IMR-90 (cell line): ENCODE results near the gene NFE2L2. TPM values are rescaled to one million over a fixed set of nuclear protein-coding genes. Genes with fewer than 3 reads are reported as not detected.

ENCODE experiments used
- ATAC-seq: fragments of 200-7000 bp; cut with Tn5 transposase; 2 replicates; pipeline ENCODE4 v1.9.1; 2020; ENCODE audit warnings: low read depth, mild to moderate bottlenecking, moderate library complexity
- BruUV-seq: library from RNA; stranded (reverse); fragments of 400-500 nt; replicated peaks from 2 replicates; lab custom pipeline; 2021; lab: Mats Ljungman, UMichigan
- CTCF ChIA-PET: fragments of 300-600 bp; formaldehyde crosslinking; extraction: SDS; loops from one replicate; lab custom pipeline; 2021; ENCODE audit warnings: antibody characterized with exemption; lab: Yijun Ruan, JAX
- POLR2A ChIA-PET: fragments of 300-600 bp; sonication (Branson Sonifier 250); formaldehyde crosslinking; loops from one replicate; lab custom pipeline; 2022; ENCODE audit warnings: antibody characterized with exemption; ENCODE audit not compliant: unreplicated experiment; lab: Charles Lee
- DNase-seq: peaks from one replicate; pipeline ENCODE4 v3.0.0; 2013
- H2AFZ ChIP-seq: replicated peaks from 2 replicates; pipeline ENCODE3; 2013; ENCODE audit warnings: low read length, mild to moderate bottlenecking; ENCODE audit not compliant: poor library complexity
- H2AK5ac ChIP-seq: 2 replicates; pipeline ENCODE4 v1.6.1; 2013; ENCODE audit warnings: low read depth, low read length, inconsistent platforms
- H2AK9ac ChIP-seq: replicated peaks from 2 replicates; pipeline ENCODE3; 2013; ENCODE audit warnings: mild to moderate bottlenecking, low read depth, low read length, moderate library complexity; ENCODE audit not compliant: poor library complexity
- H2BK120ac ChIP-seq: 2 replicates; pipeline ENCODE4 v1.6.1; 2013; ENCODE audit warnings: low read depth, low read length, inconsistent platforms
- H2BK15ac ChIP-seq: 3 replicates; pipeline ENCODE4 v1.6.1; 2013; ENCODE audit warnings: low read depth, low read length, inconsistent platforms
- H2BK20ac ChIP-seq: 2 replicates; pipeline ENCODE4 v1.6.1; 2013; ENCODE audit warnings: low read depth, mild to moderate bottlenecking, inconsistent platforms, low read length, moderate library complexity
- H2BK5ac ChIP-seq: 2 replicates; pipeline ENCODE4 v1.6.1; 2013; ENCODE audit warnings: mild to moderate bottlenecking, low read depth, low read length, inconsistent platforms; ENCODE audit not compliant: poor library complexity, severe bottlenecking
- H3K14ac ChIP-seq: replicated peaks from 2 replicates; pipeline ENCODE4 v1.6.1; 2013; ENCODE audit warnings: low read depth, low read length, inconsistent platforms
- H3K18ac ChIP-seq: 2 replicates; pipeline ENCODE4 v1.6.1; 2013; ENCODE audit warnings: low read depth, low read length, control low read depth
- H3K23ac ChIP-seq: 2 replicates; pipeline ENCODE4 v1.6.1; 2013; ENCODE audit warnings: low read depth, low read length, inconsistent platforms
- H3K27ac ChIP-seq: 2 replicates; pipeline ENCODE4 v1.5.1; 2013; ENCODE audit warnings: mild to moderate bottlenecking, control low read depth, low read length; ENCODE audit not compliant: insufficient read depth
- H3K27me3 ChIP-seq: 2 replicates; pipeline ENCODE4 v1.6.1; 2013; ENCODE audit warnings: low read length; ENCODE audit not compliant: control insufficient read depth, insufficient read depth
- H3K36me3 ChIP-seq: 2 replicates; pipeline ENCODE4 v1.6.1; 2013; ENCODE audit warnings: low read length, mixed read lengths; ENCODE audit not compliant: control insufficient read depth, insufficient read depth
- H3K4ac ChIP-seq: 2 replicates; pipeline ENCODE4 v1.6.1; 2013; ENCODE audit warnings: low read depth, low read length, inconsistent platforms
- H3K4me1 ChIP-seq: 2 replicates; pipeline ENCODE4 v1.6.1; 2013; ENCODE audit warnings: low read length, mixed read lengths; ENCODE audit not compliant: control insufficient read depth, insufficient read depth
- H3K4me2 ChIP-seq: 2 replicates; pipeline ENCODE4 v1.6.1; 2013; ENCODE audit warnings: low read depth, mild to moderate bottlenecking, control low read depth, low read length, moderate library complexity
- H3K4me3 ChIP-seq: 2 replicates; pipeline ENCODE4 v1.5.1; 2013; ENCODE audit warnings: low read depth, mild to moderate bottlenecking, control low read depth, low read length, moderate library complexity; ENCODE audit not compliant: insufficient read depth
- H3K56ac ChIP-seq: 2 replicates; pipeline ENCODE4 v1.6.1; 2013; ENCODE audit warnings: low read length, inconsistent platforms; ENCODE audit not compliant: insufficient read depth; ENCODE audit errors: extremely low read depth
- H3K79me1 ChIP-seq, 2 experiments: 2 replicates each; pipeline ENCODE4 v1.6.1; 2013; ENCODE audit warnings: low read length in 2 of 2, inconsistent platforms in 1 of 2, low read depth in 1 of 2
- H3K9ac ChIP-seq: 2 replicates; pipeline ENCODE4 v1.6.1; 2013; ENCODE audit warnings: low read depth, low read length, control low read depth
- H3K9me1 ChIP-seq: 2 replicates; pipeline ENCODE4 v1.6.1; 2013; ENCODE audit warnings: low read length, inconsistent platforms; ENCODE audit not compliant: insufficient read depth
- H3K9me3 ChIP-seq: 2 replicates; pipeline ENCODE4 v1.6.1; 2013; ENCODE audit warnings: low read length; ENCODE audit not compliant: control insufficient read depth, insufficient read depth
- H4K20me1 ChIP-seq: 2 replicates; pipeline ENCODE4 v1.6.1; 2013; ENCODE audit warnings: low read length, inconsistent platforms; ENCODE audit not compliant: insufficient read depth
- H4K5ac ChIP-seq: 2 replicates; pipeline ENCODE4 v1.6.1; 2013; ENCODE audit warnings: mild to moderate bottlenecking, low read depth, low read length, control low read depth
- H4K8ac ChIP-seq, 2 experiments: 2 replicates each; pipeline ENCODE4 v1.6.1; 2013; ENCODE audit warnings: low read depth in 2 of 2, low read length in 2 of 2, control low read depth in 1 of 2, inconsistent platforms in 1 of 2
- H4K91ac ChIP-seq: 2 replicates; pipeline ENCODE4 v1.6.1; 2013; ENCODE audit warnings: low read depth, low read length, inconsistent platforms; ENCODE audit not compliant: insufficient read depth
- BHLHE40 ChIP-seq: fragments of 150-350 bp; IDR thresholded peaks from 2 replicates; pipeline ENCODE4 v1.6.1; 2016; ENCODE audit warnings: mild to moderate bottlenecking, low read depth, low read length
- CHD1 ChIP-seq: IDR thresholded peaks from 2 replicates; pipeline ENCODE4 v1.6.1; 2012; ENCODE audit warnings: low read depth, low read length, improper control_type of control experiment
- CTCF ChIP-seq: conservative IDR thresholded peaks from 2 replicates; pipeline ENCODE4 v1.5.1; 2012; ENCODE audit warnings: mild to moderate bottlenecking, low read depth, low read length, improper control_type of control experiment
- MAFK ChIP-seq: IDR thresholded peaks from 2 replicates; pipeline ENCODE4 v1.6.1; 2012; ENCODE audit warnings: low read depth, low read length, improper control_type of control experiment
- MXI1 ChIP-seq: IDR thresholded peaks from 2 replicates; pipeline ENCODE4 v1.6.1; 2012; ENCODE audit warnings: low read depth, mild to moderate bottlenecking, low read length, moderate library complexity, borderline replicate concordance
- NFE2L2 ChIP-seq: fragments of 150-350 bp; IDR thresholded peaks from 2 replicates; pipeline ENCODE4 v1.6.1; 2016; ENCODE audit warnings: low read depth, mild to moderate bottlenecking, low read length
- POLR2A ChIP-seq: IDR thresholded peaks from 2 replicates; pipeline ENCODE4 v1.6.1; 2012; ENCODE audit warnings: mild to moderate bottlenecking, low read depth, low read length
- RFX5 ChIP-seq: IDR thresholded peaks from 2 replicates; pipeline ENCODE4 v1.8.0; 2012; ENCODE audit warnings: low read depth, mild to moderate bottlenecking, low read length, moderate library complexity
- WGBS, 2 experiments: methylation state at CpG; one replicate each; pipeline versions ENCODE4 v1.1.5 to v1.1.7; 2013; ENCODE audit warnings: missing lambda C conversion rate in 2 of 2; ENCODE audit not compliant: insufficient read length in 1 of 2; ENCODE audit errors: extremely low coverage in 2 of 2; 5-methylcytosine and 5-hydroxymethylcytosine counted together
- dilution Hi-C: fragments of 300-500 bp; cut with HindIII; formaldehyde crosslinking; loops from one replicate; pipeline ENCODE4 v1.14.3; 2018; ENCODE audit warnings: low sequenced_read_pairs; ENCODE audit not compliant: unreplicated experiment
- in situ Hi-C: fragments of 300-500 bp; cut with MboI; formaldehyde crosslinking; loops from 3 replicates; pipeline ENCODE4 v1.14.3; 2019; ENCODE audit warnings: low sequenced_read_pairs, inconsistent platforms, mixed read lengths
- intact Hi-C: fragments of 100-400 bp; cut with micrococcal nuclease; formaldehyde crosslinking; loops from 2 replicates; pipeline ENCODE4 v1.10.0; 2022
- polyA plus RNA-seq, 3 experiments: library from polyadenylated mRNA; depleted of rRNA; stranded (reverse); fragments of >200 nt; gene quantifications; 2 replicates each; pipeline ENCODE4 v1.2.3, GENCODE V29; 2012; ENCODE audit warnings: low replicate concordance in 1 of 3
- total RNA-seq: library from RNA; depleted of rRNA; stranded (reverse); fragments of >200 nt; gene quantifications from 2 replicates; pipeline ENCODE4 v1.2.3, GENCODE V29; 2012
- TF ChIP-seq, protein P1 (sequence below): fragments of 150-350 bp; IDR thresholded peaks from 2 replicates; pipeline ENCODE4 v1.6.1; 2016; ENCODE audit warnings: low read depth, mild to moderate bottlenecking, low read length, moderate library complexity, borderline replicate concordance

NFE2L2 gene
- total and polyA plus RNA-seq, 2 of the 4 experiments (the other 2 are of a cell fraction), result 72.7 to 83.5 TPM

DNA sequence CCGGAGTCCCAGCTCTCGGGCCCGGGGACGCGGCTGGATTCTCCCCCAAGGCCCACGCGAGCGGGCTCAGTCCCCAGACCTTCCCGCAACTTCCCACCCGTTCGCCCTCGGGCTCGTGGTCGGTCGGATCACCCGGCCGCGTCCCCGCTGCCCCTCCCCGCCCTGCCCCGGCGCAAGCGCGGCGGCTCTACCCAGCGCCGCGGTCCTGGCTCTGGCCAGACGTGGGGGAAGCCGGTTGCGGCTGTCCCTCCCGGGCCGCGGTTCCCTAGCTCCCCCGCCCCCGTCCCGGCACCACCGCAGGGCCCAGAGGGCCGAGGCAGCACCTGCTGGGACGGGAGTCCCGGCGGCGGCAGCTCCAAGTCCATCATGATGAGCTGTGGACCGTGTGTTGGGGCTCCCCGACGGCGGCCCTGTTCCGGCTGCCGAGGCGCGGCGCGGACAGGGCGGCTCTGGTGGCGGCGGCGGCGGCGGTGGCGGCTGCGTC is 276 bp downstream of the NFE2L2 start:
- ChIA-PET CTCF (interaction anchor here (1.0 to 3.2 kb wide), 7 partner anchors 12 to 117 kb away, joined by 3 to 29 read pairs (median 4); no protein-coding TSS in a partner anchor), POLR2A (interaction anchor here (0.5 to 1.7 kb wide), 5 partner anchors 9 to 100 kb away, joined by 3 to 9 read pairs (median 5); no protein-coding TSS in a partner anchor)
- H3K27me3 ChIP-seq, result no peaks in the 10 kb centered on the region
- in situ Hi-C loops (loop anchor here (5.0 kb wide), 1 partner anchor 68 kb away; no protein-coding TSS in a partner anchor), dilution Hi-C loops (no loop called here), intact Hi-C loops (loop anchor here (5.0 to 10.0 kb wide), 3 partner anchors 133 to 458 kb away; no protein-coding TSS in a partner anchor)
- DNase-seq (peak; percentile 36), ATAC-seq (peak; percentile 27)
- peaks cover 36% of the 10 kb centered on the region for H4K20me1 ChIP-seq
- no peak overlapping the region for H2BK15ac ChIP-seq
- peak overlapping the region; percentile 39 to 63; a peak in 2 of 4 replicates for H4K8ac ChIP-seq
- H3K4ac ChIP-seq, result peak overlapping the region; percentile 84
- peak overlapping the region; percentile 65 for H3K56ac ChIP-seq
- H2BK5ac ChIP-seq, result peak overlapping the region; percentile 97
- peaks cover 0 to 5% of the 10 kb centered on the region in 2 experiments; a peak in 1 of 4 replicates for H3K79me1 ChIP-seq
- H2BK20ac ChIP-seq, result no peak overlapping the region
- peaks cover 3% of the 10 kb centered on the region for H3K4me1 ChIP-seq
- H4K5ac ChIP-seq, result peak overlapping the region; percentile 28; the same call in 1 of the 2 replicates
- peak overlapping the region; percentile 20; the same call in 1 of the 2 replicates for H2AK5ac ChIP-seq
- H3K9me3 ChIP-seq, result no peaks in the 10 kb centered on the region
- peak overlapping the region; percentile 97 for H2AK9ac ChIP-seq
- H3K27ac ChIP-seq, result peak overlapping the region; percentile 89
- H3K4me2 ChIP-seq, result no peak overlapping the region
- peak overlapping the region; percentile 84; the same call in 1 of the 2 replicates for H4K91ac ChIP-seq
- peaks cover 3% of the 10 kb centered on the region for H3K9me1 ChIP-seq
- peak overlapping the region; percentile 69 for H3K4me3 ChIP-seq
- H3K23ac ChIP-seq, result peak overlapping the region; percentile 76
- no TSS peak for BruUV-seq
- H3K9ac ChIP-seq, result peak overlapping the region; percentile 96
- H3K18ac ChIP-seq, result peak overlapping the region; percentile 43; the same call in 1 of the 2 replicates
- TF ChIP-seq MXI1 (no peak), CTCF (no peak), NFE2L2 (no peak), BHLHE40 (no peak), RFX5 (no peak), POLR2A (peak; percentile 88), MAFK (no peak), CHD1 (peak; percentile 58; the same call in 1 of the 2 replicates)
- TF ChIP-seq, protein P1, sequence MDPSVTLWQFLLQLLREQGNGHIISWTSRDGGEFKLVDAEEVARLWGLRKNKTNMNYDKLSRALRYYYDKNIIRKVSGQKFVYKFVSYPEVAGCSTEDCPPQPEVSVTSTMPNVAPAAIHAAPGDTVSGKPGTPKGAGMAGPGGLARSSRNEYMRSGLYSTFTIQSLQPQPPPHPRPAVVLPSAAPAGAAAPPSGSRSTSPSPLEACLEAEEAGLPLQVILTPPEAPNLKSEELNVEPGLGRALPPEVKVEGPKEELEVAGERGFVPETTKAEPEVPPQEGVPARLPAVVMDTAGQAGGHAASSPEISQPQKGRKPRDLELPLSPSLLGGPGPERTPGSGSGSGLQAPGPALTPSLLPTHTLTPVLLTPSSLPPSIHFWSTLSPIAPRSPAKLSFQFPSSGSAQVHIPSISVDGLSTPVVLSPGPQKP, result no peak
- H2AFZ ChIP-seq, result peak overlapping the region; percentile 90
- peak overlapping the region; percentile 60 for H2BK120ac ChIP-seq
- 0% methylated on average over 31 of the region's 61 CpGs; no CpG with 5 or more reads in 1 of the 2 experiments for WGBS, 2 experiments
- peak overlapping the region; percentile 65 for H3K14ac ChIP-seq
- H3K36me3 ChIP-seq, result no peaks in the 10 kb centered on the region
